Effector memory CD4-positive, alpha-beta T cell (primary cell): ENCODE data around the gene RYR3.

Source experiments
- DNase-seq, 3 donors: peaks; one replicate each; pipeline ENCODE4 v3.0.0-alpha.2; 2020
- H3K27ac ChIP-seq: 2 replicates; pipeline ENCODE4 v1.7.0; 2013; ENCODE audit warnings: mild to moderate bottlenecking, low read length, moderate library complexity; ENCODE audit not compliant: insufficient read depth, poor library complexity, severe bottlenecking
- H3K27me3 ChIP-seq: replicated peaks from 2 replicates; pipeline ENCODE4 v1.7.0; 2013; ENCODE audit warnings: mild to moderate bottlenecking, low read length; ENCODE audit not compliant: insufficient read depth, control insufficient read depth, poor library complexity, severe bottlenecking
- H3K36me3 ChIP-seq: 2 replicates; pipeline ENCODE4 v1.7.0; 2013; ENCODE audit warnings: mild to moderate bottlenecking, low read length, moderate library complexity; ENCODE audit not compliant: control insufficient read depth, insufficient read depth
- H3K4me1 ChIP-seq: 2 replicates; pipeline ENCODE4 v1.7.0; 2013; ENCODE audit warnings: low read length, mild to moderate bottlenecking; ENCODE audit not compliant: control insufficient read depth, insufficient read depth, poor library complexity, severe bottlenecking
- H3K4me3 ChIP-seq: 2 replicates; pipeline ENCODE4 v1.7.0; 2013; ENCODE audit warnings: low read length, low read depth, mild to moderate bottlenecking; ENCODE audit not compliant: insufficient read depth, poor library complexity, severe bottlenecking
- H3K9me3 ChIP-seq: 2 replicates; pipeline ENCODE4 v1.7.0; 2013; ENCODE audit warnings: mild to moderate bottlenecking, low read length, moderate library complexity; ENCODE audit not compliant: control insufficient read depth

RYR3 gene

GRCh38 chr15:33865416-33865815 lies 554.6 kb downstream of the RYR3 start:
- Histone ChIP-seq H3K4me1 (no peaks in the 10 kb centered on the region), H3K9me3 (no peaks in the 10 kb centered on the region)
- DNase-seq, result no peak

GRCh38 chr15:33866101-33866737 lies 555.5 kb downstream of the RYR3 start:
- H3K4me1 ChIP-seq, result no peaks in the 10 kb centered on the region
- H3K27me3 ChIP-seq, result no peaks in the 10 kb centered on the region
- H3K36me3 ChIP-seq, result no peaks in the 10 kb centered on the region
- no peak overlapping the region for H3K4me3 ChIP-seq
- DNase-seq, result no peak
- no peak overlapping the region for H3K27ac ChIP-seq
- H3K9me3 ChIP-seq, result no peaks in the 10 kb centered on the region

More at GRCh38 chr15:33865416-33865815, 554.6 kb downstream of the RYR3 start:
- Histone ChIP-seq H3K36me3 (no peaks in the 10 kb centered on the region), H3K4me3 (no peak overlapping the region), H3K27me3 (no peaks in the 10 kb centered on the region), H3K27ac (no peak overlapping the region)

- H3K4me1 ChIP-seq, result no peaks in the 10 kb centered on the region
- H3K27me3 ChIP-seq, result no peaks in the 10 kb centered on the region
- H3K9me3 ChIP-seq, result no peaks in the 10 kb centered on the region
- H3K27ac ChIP-seq, result no peak overlapping the region
- no peak overlapping the region for H3K4me3 ChIP-seq
- no peak for DNase-seq
- H3K36me3 ChIP-seq, result no peaks in the 10 kb centered on the region
Observed at GRCh38 chr15:33871980-33872379, 561.2 kb downstream of the RYR3 start.

GRCh38 chr15:33872416-33873106 lies 561.8 kb downstream of the RYR3 start:
- no peak overlapping the region for H3K4me3 ChIP-seq
- no peaks in the 10 kb centered on the region for H3K4me1 ChIP-seq
- no peak overlapping the region for H3K27ac ChIP-seq
- no peak for DNase-seq
- no peaks in the 10 kb centered on the region for H3K27me3 ChIP-seq
- H3K9me3 ChIP-seq, result no peaks in the 10 kb centered on the region
- H3K36me3 ChIP-seq, result no peaks in the 10 kb centered on the region

GRCh38 chr15:33874156-33874555 lies 563.4 kb downstream of the RYR3 start:
- no peak for DNase-seq

GRCh38 chr15:33882921-33883320 lies 572.2 kb downstream of the RYR3 start:
- Histone ChIP-seq H3K9me3 (no peaks in the 10 kb centered on the region), H3K27ac (no peak overlapping the region), H3K4me3 (no peak overlapping the region), H3K36me3 (no peaks in the 10 kb centered on the region), H3K27me3 (no peaks in the 10 kb centered on the region), H3K4me1 (no peaks in the 10 kb centered on the region)
- DNase-seq, result no peak

More at GRCh38 chr15:33874156-33874555, 563.4 kb downstream of the RYR3 start:
- no peaks in the 10 kb centered on the region for H3K27me3 ChIP-seq
- no peak overlapping the region for H3K27ac ChIP-seq
- H3K9me3 ChIP-seq, result no peaks in the 10 kb centered on the region
- no peaks in the 10 kb centered on the region for H3K4me1 ChIP-seq
- no peaks in the 10 kb centered on the region for H3K36me3 ChIP-seq
- no peak overlapping the region for H3K4me3 ChIP-seq

GRCh38 chr15:33888176-33888575 lies 577.4 kb downstream of the RYR3 start:
- no peak for DNase-seq
- H3K4me3 ChIP-seq, result no peak overlapping the region

GRCh38 chr15:33894193-33894592 lies 583.4 kb downstream of the RYR3 start:
- Histone ChIP-seq H3K36me3 (no peaks in the 10 kb centered on the region), H3K9me3 (no peaks in the 10 kb centered on the region), H3K4me3 (no peak overlapping the region), H3K4me1 (no peaks in the 10 kb centered on the region), H3K27me3 (no peaks in the 10 kb centered on the region), H3K27ac (no peak overlapping the region)
- DNase-seq, result no peak

More at GRCh38 chr15:33888176-33888575, 577.4 kb downstream of the RYR3 start:
- no peaks in the 10 kb centered on the region for H3K9me3 ChIP-seq
- H3K27ac ChIP-seq, result no peak overlapping the region
- no peaks in the 10 kb centered on the region for H3K27me3 ChIP-seq
- H3K4me1 ChIP-seq, result no peaks in the 10 kb centered on the region
- no peaks in the 10 kb centered on the region for H3K36me3 ChIP-seq

GRCh38 chr15:33902043-33902442 lies 591.3 kb downstream of the RYR3 start:
- H3K4me1 ChIP-seq, result no peaks in the 10 kb centered on the region
- no peaks in the 10 kb centered on the region for H3K27me3 ChIP-seq
- no peak overlapping the region for H3K27ac ChIP-seq
- H3K36me3 ChIP-seq, result no peaks in the 10 kb centered on the region
- H3K9me3 ChIP-seq, result no peaks in the 10 kb centered on the region
- DNase-seq, result no peak
- H3K4me3 ChIP-seq, result no peak overlapping the region

- no peak for DNase-seq
- no peaks in the 10 kb centered on the region for H3K4me1 ChIP-seq
- no peaks in the 10 kb centered on the region for H3K9me3 ChIP-seq
- H3K36me3 ChIP-seq, result no peaks in the 10 kb centered on the region
- H3K27me3 ChIP-seq, result no peaks in the 10 kb centered on the region
- no peak overlapping the region for H3K4me3 ChIP-seq
- no peak overlapping the region for H3K27ac ChIP-seq
Observed at GRCh38 chr15:33903661-33904060, 592.9 kb downstream of the RYR3 start.
